Loucy (cell line): ENCODE measurements around the gene OR1E1.

Source experiments
- EZH2phosphoT487 ChIP-seq: fragments of 200-600 bp; IDR thresholded peaks from 2 replicates; pipeline ENCODE4 v1.6.1; 2018; ENCODE audit warnings: antibody characterized with exemption, mild to moderate bottlenecking, moderate library complexity, borderline replicate concordance
- TF ChIP-seq, protein P1 (sequence below): fragments of 200-600 bp; sonication (generic); conservative IDR thresholded peaks from 2 replicates; pipeline ENCODE4 v1.5.1; 2014; ENCODE audit warnings: mild to moderate bottlenecking, antibody characterized with exemption, low read length

DNA sequence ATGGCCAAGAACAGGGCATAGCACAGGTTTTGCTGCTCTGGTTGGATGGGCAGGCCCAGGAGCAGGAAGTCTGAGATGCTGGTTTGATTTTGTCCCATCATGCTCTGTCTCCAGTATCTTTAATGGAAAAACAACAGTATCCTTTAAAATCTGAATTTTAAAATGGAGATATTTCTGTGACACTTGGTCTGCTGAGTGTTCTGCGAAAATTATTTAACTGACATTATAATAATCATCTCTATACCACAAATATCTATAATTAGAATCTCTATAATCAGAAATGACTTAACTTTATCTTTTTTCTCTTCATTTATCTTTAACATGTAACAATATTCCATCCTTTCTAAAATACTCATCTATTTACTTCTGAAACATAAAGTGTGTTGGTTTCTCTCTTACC lies at the start of gene OR1E1:
- TF ChIP-seq, protein P1, sequence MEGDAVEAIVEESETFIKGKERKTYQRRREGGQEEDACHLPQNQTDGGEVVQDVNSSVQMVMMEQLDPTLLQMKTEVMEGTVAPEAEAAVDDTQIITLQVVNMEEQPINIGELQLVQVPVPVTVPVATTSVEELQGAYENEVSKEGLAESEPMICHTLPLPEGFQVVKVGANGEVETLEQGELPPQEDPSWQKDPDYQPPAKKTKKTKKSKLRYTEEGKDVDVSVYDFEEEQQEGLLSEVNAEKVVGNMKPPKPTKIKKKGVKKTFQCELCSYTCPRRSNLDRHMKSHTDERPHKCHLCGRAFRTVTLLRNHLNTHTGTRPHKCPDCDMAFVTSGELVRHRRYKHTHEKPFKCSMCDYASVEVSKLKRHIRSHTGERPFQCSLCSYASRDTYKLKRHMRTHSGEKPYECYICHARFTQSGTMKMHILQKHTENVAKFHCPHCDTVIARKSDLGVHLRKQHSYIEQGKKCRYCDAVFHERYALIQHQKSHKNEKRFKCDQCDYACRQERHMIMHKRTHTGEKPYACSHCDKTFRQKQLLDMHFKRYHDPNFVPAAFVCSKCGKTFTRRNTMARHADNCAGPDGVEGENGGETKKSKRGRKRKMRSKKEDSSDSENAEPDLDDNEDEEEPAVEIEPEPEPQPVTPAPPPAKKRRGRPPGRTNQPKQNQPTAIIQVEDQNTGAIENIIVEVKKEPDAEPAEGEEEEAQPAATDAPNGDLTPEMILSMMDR = no peak
- TF ChIP-seq EZH2phosphoT487 = no peak
